Pulmonary artery endothelial cell (primary cell): Measurements from ENCODE around the gene PFKFB2. TPM values are rescaled to one million over a fixed set of nuclear protein-coding genes. Genes with fewer than 3 reads are reported as not detected.

Source experiments
- DNase-seq: peaks from one replicate; pipeline ENCODE4 v3.0.0-alpha.2; 2011; ENCODE audit warnings: low read depth, low spot score
- total RNA-seq: library from RNA; depleted of rRNA; stranded (reverse); fragments of >200 nt; gene quantifications from 2 replicates; pipeline ENCODE4 v1.2.3, GENCODE V29; 2014

Gene PFKFB2
- total RNA-seq, 1 donor from 2014 or later, result 1.8 TPM

- no peak for DNase-seq
These were observed 31.0 kb upstream of the PFKFB2 start for GRCh38 chr1:207021876-207022596.

DNA sequence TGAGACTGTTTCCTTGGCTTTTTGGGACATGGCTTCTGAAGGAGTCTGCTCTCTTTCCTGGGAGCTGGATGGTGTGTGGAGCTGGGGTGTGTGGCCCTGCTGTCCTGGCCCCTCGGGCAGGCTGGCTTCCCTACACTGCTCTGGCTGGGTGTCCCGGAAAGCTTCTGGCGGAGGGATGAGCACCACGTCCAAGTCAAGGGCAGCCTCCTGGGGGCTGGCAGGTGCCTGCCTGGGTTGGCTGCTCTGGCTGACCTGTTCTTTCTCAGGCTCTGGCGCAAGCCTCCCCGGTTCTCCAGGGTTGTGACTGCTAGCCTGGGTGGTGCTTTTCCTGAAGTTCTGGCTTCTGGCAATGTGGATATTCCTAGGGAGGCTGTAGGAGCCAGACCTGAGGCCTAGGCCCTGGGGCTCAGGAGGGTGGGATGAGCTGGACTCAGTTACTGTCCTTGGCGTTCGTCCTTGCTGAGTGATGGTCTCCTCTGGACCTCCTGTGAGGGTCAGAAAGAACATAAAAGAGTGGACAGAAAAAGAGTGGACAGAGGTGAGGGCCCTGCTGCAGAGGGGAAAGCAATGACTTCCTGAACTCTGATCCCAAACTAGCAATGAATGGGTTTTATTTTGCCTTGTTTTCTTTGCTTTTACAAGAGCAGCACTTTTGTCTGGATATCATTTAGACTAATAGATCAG lies 29.9 kb upstream of the PFKFB2 start:
- no peak for DNase-seq

DNA sequence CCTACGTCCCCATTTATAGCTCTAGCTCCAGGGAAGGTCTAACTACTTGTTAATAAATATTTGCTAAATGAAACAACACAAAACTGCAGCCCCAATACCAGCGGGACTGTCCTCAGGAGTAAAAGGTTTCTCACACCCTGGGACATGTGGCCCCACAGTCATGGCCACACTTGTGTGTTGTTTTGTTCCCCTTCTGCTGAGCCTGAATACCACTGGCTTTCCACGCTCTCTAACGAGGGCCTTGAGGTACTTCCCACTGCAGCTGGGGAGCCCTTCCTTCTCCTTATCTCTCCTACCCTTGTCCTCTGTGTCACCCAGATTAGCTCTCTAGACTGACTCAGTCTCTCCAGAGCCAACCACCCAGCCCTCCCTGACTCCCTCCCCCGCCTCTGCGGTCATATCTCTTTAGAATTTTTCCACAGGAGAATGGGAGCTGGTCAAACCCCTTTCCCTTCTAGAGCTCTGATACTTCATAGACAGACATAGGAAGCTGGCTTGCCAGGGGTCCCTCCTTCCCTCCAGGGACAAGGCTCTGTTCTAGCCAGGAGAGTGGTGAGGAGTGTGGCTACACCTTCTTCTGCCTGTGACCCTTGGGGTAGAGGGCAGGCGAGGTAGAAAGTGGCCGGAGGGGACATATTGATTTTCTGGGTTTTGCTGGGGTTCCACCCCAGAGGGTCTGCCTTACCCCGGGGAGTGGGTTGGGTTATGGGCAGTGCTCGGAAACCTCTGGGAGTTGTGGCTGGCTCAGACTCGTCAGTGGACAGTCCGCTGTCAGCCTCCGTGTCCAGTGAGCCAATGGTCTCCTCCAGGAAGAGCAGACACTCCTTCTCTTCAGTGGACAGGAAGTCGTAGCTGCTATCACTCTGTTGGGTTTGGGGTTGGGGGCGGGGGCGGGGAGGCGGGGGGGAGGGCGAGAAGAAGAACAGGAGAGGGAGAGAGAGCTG lies 28.6 kb upstream of the PFKFB2 start:
- no peak for DNase-seq

GRCh38 chr1:207025146-207025880 lies 27.8 kb upstream of the PFKFB2 start:
- no peak for DNase-seq

GRCh38 chr1:207026104-207026534 lies 27.0 kb upstream of the PFKFB2 start:
- no peak for DNase-seq

- DNase-seq, result no peak
These were observed 25.8 kb upstream of the PFKFB2 start for GRCh38 chr1:207027206-207027777.

GRCh38 chr1:207027921-207028320 lies 25.2 kb upstream of the PFKFB2 start:
- DNase-seq, result no peak

- DNase-seq, result no peak
These were observed 24.0 kb upstream of the PFKFB2 start for GRCh38 chr1:207028884-207029650.

DNA sequence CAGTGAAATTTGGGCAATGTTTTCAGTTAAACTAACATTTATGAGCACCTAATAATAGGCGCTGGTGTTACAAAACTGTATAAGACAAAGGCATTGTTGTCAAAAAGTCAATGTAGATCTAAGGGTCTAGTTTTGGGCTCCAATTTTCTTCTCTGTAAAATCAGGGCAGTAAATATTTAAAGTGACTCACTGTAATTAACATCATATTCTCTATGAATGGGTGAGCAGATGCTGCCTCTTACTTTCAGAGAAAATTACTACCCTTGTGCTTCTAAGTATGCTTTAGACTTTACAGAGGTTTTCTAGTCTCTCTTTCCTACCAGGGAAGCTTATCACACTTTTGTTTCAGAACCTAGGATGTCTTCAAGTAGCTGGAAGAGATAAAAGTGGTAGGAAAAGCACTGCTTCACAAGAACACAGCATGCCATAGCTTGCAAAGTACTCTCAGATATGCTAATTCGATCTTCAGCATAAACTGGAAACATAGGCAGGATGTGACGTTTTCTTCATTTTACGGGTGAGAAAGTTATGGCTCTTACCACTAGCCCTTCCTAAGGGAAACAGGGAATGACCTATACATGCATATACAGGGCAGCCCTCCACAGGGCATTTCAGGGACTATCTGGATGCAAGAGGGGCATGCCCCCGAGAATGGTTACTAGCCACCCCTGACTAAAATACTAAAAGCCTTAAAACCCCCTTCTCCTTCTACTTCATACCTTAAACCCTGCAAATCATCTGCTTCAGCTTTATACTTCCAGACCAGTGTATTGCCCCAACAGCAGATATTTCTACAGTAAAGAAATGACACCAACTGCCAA lies 23.2 kb upstream of the PFKFB2 start:
- no peak for DNase-seq

- no peak for DNase-seq
These were observed 22.5 kb upstream of the PFKFB2 start for GRCh38 chr1:207030522-207031009.

- no peak for DNase-seq
These were observed 22.1 kb upstream of the PFKFB2 start for GRCh38 chr1:207031016-207031415.

DNA sequence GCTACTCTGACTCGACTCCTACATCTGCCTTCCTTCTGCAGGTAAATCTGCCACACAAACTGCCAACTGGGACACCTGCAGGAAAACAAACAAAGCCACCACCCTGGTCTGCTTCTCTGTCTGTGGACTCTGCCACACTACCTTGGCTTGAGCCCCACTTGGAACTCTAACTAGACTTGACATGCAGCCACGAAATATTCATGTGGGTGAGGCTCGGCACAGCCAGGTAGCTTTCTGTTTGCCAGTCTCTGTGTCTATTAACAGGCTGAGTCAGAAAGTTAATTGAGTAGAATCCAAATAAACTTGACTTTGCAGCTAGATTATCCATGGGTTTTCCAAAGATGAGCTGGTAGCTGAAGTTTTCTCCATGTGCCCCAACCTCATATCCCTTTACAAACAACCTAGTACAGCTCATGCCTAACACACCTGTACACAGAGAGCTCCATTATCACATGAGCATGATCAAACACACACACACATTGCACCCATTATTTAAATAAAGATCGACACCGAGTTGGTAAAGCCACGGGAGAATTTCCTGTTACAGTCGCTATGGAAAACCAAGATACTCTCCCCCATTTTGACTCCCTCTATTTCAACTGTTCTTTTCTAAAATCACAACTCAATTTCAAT lies 21.3 kb upstream of the PFKFB2 start:
- DNase-seq, result no peak

GRCh38 chr1:207032528-207033017 lies 20.5 kb upstream of the PFKFB2 start, which contains the start of gene C1orf116:
C1orf116 (minus strand) TSS chr1:207032756; CDS start chr1:207027598, 5,158 bp downstream.
- DNase-seq, result no peak

- no peak for DNase-seq
These were observed 19.8 kb upstream of the PFKFB2 start for GRCh38 chr1:207033302-207033701.

DNA sequence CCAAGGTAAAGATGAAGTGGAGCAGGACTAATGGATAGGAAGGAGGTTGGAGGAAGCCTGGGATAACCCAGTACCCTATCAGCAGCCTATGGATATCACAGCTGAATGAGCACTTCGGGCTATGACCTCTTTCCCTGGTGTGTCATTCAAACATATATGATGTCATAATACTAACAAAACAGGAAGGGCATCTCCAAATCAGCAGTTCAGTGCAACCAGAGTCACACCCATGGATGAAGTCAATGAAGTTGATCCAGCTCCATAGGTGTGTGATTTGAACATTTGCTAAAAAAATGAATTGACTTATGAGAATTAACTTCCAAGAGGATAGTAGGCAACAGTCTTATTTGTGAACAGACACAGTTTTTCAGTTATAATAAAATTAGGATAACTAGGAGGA lies 18.9 kb upstream of the PFKFB2 start:
- DNase-seq, result no peak

DNA sequence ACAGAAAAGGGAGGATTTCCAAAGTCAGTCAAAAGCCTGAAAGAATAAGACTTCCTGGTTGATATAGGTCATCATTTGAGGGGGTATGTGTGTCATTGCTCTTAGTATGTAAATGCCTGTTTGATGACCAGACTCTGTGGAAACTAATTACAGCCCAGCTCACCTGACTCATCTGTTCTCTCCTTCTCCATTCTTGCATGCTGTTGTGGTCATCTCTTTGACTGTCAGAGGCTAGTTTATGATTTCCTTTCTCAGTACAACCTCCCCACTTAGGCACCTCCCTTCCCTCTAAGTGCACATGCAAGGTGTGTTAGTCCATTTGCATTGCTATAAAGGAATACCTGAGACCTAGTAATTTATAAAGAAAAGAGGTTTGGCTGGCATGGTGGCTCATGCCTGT lies 18.1 kb upstream of the PFKFB2 start:
- DNase-seq, result no peak

DNA sequence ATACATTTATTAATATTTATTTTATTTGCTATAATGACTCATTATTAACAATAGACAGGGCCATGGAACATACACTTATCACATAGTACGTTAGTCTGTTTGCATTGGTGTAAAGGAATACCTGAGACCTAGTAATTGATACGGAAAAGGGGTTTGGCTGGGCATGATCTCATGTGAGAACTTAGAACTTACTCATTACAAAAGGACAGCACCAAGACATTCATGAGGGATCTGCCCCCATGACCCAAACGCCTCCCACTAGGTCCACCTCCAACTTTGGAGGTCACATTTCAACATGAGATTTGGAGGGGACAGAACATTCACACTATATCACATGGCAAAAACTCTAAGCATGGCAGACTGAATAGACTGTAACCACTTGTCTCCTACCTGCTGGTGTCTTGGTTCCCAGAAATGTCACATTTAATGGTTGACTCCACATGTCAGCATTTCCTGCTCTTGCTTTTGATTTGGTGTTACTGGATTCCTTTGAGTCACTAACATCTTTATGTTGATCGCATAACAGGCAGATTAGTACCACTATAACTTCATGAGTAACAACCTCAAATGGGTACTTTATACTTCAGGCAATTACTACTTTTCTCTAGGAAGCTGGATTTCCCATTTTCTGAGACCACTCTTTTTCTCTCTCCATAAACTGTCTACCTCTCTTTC lies 17.1 kb upstream of the PFKFB2 start:
- no peak for DNase-seq

DNA sequence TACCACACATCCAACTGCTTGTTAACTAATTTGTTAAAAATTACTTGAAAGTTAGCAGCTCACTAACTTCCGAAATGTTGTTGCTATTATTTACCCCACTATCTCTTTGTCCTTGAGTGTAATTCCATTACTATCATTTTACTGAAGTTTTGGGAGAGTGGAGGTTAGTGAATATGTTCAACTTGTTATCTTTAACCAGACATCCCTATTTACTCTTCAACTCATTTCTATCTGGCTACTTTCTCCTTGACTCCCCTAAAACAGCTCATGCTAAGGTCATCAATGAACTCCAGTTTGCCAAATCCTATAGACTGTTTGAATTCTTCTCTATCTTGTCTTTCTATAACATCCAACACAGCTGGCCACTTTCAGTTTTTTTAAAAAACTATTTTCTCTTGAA lies 16.2 kb upstream of the PFKFB2 start:
- no peak for DNase-seq
